HFF-Myc (cell line): ENCODE results near the gene KCNQ1.

Source experiments
- DNase-seq: peaks from one replicate; pipeline ENCODE4 v3.0.0-alpha.2; 2011; ENCODE audit warnings: low read depth; ENCODE audit errors: extremely low read depth
- H3K4me3 ChIP-seq: replicated peaks from 2 replicates; pipeline ENCODE4 v1.5.1; 2011; ENCODE audit warnings: low read depth, mild to moderate bottlenecking, control low read depth, low read length
- TF ChIP-seq, protein P1 (sequence below): IDR thresholded peaks from 2 replicates; pipeline ENCODE4 v1.5.1; 2012; ENCODE audit warnings: mild to moderate bottlenecking, low read depth, low read length, control low read depth; ENCODE audit errors: missing control alignments

Gene KCNQ1

GRCh38 chr11:2778630-2779498 is 334.1 kb downstream of the KCNQ1 start:
- no peak for DNase-seq
- H3K4me3 ChIP-seq, result no peak overlapping the region
- TF ChIP-seq, protein P1, sequence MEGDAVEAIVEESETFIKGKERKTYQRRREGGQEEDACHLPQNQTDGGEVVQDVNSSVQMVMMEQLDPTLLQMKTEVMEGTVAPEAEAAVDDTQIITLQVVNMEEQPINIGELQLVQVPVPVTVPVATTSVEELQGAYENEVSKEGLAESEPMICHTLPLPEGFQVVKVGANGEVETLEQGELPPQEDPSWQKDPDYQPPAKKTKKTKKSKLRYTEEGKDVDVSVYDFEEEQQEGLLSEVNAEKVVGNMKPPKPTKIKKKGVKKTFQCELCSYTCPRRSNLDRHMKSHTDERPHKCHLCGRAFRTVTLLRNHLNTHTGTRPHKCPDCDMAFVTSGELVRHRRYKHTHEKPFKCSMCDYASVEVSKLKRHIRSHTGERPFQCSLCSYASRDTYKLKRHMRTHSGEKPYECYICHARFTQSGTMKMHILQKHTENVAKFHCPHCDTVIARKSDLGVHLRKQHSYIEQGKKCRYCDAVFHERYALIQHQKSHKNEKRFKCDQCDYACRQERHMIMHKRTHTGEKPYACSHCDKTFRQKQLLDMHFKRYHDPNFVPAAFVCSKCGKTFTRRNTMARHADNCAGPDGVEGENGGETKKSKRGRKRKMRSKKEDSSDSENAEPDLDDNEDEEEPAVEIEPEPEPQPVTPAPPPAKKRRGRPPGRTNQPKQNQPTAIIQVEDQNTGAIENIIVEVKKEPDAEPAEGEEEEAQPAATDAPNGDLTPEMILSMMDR, result no peak

GRCh38 chr11:2779499-2779980 is 334.7 kb downstream of the KCNQ1 start:
- TF ChIP-seq, protein P1, result no peak
- H3K4me3 ChIP-seq, result no peak overlapping the region
- no peak for DNase-seq

GRCh38 chr11:2779981-2780849 is 335.4 kb downstream of the KCNQ1 start:
- no peak for DNase-seq
- TF ChIP-seq, protein P1, result no peak
- H3K4me3 ChIP-seq, result no peak overlapping the region

DNA sequence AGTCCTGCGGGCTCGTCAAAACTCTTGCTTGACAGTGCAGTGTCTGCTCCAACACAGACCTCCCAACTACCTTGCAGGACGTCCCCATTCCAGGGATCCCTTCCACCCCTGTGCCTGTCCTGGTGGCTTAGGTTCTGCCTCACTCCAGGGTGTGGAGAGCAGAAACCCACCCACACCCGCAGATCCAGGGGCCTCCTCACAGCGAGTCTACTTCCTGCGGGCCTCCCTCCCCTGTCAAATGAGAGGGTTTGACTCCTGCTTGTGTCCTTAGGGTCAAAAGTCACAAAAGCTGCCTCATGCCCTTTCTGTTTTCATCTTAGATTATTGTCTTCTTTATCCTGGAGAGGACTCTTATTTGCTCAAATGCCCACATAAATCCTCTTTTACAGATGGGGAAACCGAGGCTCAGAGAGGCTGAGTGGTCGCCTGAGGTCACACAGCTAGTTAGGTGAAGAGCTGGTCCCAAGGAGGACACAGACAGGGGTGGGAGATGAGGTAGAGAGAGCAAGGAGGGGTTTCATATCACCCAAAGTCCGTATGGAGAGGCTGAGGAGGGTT is 336.1 kb downstream of the KCNQ1 start:
- no peak overlapping the region for H3K4me3 ChIP-seq
- TF ChIP-seq, protein P1, result no peak
- no peak for DNase-seq

DNA sequence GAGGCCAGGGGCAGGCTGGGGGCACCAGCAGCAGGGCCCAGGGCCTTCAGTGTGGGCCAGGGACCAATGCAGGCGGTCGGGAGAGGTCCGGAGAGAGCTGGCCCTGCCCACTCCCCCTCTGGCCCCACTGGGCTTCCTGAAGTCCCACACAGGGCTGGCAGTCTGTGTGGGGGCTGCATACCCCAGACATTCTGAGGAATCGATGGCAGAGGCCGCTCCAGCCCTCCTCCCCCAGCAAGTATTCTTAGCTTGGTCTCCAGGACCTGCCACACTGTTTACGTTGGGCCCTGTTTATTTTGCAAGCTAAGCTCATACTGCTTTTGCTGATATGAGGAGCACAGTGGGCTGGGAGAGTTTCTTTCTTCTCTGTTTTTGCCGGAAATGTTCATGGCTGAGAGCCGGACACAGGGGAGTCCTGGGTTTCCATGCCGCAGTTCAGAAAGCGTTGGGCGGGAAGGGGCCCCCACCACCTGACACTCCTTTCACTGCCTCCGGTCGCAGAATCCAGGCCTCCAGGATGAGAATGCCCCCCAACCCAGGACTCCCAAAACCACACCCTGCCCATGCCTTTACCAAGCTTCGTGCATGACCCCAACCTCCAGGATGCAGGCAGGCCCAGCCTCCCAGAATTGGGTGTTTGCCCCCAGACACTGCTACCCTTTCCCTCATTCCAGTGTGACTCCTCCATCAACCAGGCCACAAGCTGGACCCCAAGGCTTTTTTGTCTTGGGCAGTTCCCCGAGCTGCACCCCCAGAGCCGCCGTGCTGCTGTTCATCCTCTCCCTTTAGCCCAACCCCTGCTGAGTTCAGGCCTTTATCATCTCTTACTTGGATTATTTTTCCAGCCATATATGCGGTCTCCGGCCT is 336.8 kb downstream of the KCNQ1 start:
- TF ChIP-seq, protein P1, result no peak
- no peak overlapping the region for H3K4me3 ChIP-seq
- DNase-seq, result no peak

DNA sequence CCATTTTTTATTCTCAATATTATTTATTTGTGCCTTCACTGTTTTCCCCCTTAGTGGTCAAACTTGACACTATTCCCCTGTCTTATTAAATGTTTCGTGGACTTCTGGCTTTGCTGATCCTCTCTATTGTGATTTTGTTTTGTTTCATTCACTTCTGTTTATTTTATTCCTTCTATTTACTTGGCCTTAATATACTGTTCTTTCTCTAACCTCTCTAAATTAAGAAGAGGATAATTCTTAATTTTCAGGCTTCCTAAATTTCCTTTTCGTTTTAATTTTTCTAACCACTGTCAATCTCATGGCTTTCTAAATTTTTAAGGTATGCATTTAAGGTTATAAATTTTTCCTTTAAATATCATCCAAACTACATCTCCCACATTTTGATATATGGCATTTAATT is 338.0 kb downstream of the KCNQ1 start:
- TF ChIP-seq, protein P1, result no peak
- no peak for DNase-seq
- H3K4me3 ChIP-seq, result no peak overlapping the region
